Loucy (cell line): ENCODE results near the gene XIRP2.

Experiments
- H2AFZ ChIP-seq: fragments of 200-600 bp; sonication (generic); 2 replicates; pipeline ENCODE4 v1.6.0; 2016; ENCODE audit warnings: antibody characterized with exemption, mild to moderate bottlenecking, low read length, moderate library complexity
- H3F3A ChIP-seq: fragments of 200-600 bp; 2 replicates; pipeline ENCODE4 v1.6.0; 2016; ENCODE audit warnings: antibody characterized with exemption, low read depth, mild to moderate bottlenecking
- H3K27me3 ChIP-seq: fragments of 200-600 bp; sonication (generic); 2 replicates; pipeline ENCODE4 v1.6.1; 2014; ENCODE audit warnings: low read length, mild to moderate bottlenecking; ENCODE audit not compliant: insufficient read depth, poor library complexity, severe bottlenecking
- H3K36me3 ChIP-seq: fragments of 200-600 bp; sonication (generic); 2 replicates; pipeline ENCODE4 v1.6.1; 2016; ENCODE audit warnings: low read length; ENCODE audit not compliant: insufficient read depth
- H3K4me1 ChIP-seq: fragments of 200-600 bp; sonication (generic); 2 replicates; pipeline ENCODE4 v1.5.1; 2014; ENCODE audit warnings: low read length, mild to moderate bottlenecking; ENCODE audit not compliant: insufficient read depth, poor library complexity, severe bottlenecking
- H3K4me2 ChIP-seq: fragments of 200-600 bp; sonication (generic); 2 replicates; pipeline ENCODE4 v1.6.0; 2014; ENCODE audit warnings: antibody characterized with exemption, low read length, low read depth, mild to moderate bottlenecking; ENCODE audit not compliant: poor library complexity, severe bottlenecking
- H3K4me3 ChIP-seq: fragments of 200-600 bp; sonication (generic); 2 replicates; pipeline ENCODE4 v1.5.1; 2014; ENCODE audit warnings: low read length, mild to moderate bottlenecking, mixed read lengths; ENCODE audit not compliant: poor library complexity, severe bottlenecking
- H3K79me2 ChIP-seq: fragments of 200-600 bp; sonication (generic); 2 replicates; pipeline ENCODE4 v1.6.1; 2014; ENCODE audit warnings: low read length; ENCODE audit not compliant: insufficient read depth
- H3K9ac ChIP-seq: fragments of 200-600 bp; sonication (generic); 2 replicates; pipeline ENCODE4 v1.6.0; 2014; ENCODE audit warnings: mild to moderate bottlenecking, low read depth, low read length, moderate library complexity; ENCODE audit not compliant: poor library complexity, severe bottlenecking
- H3K9me2 ChIP-seq: fragments of 200-600 bp; sonication (generic); replicated peaks from 2 replicates; pipeline ENCODE4 v1.6.1; 2016; ENCODE audit warnings: low read depth, low read length, mixed read lengths
- H3K9me3 ChIP-seq: fragments of 200-600 bp; sonication (generic); 2 replicates; pipeline ENCODE4 v1.6.1; 2014; ENCODE audit warnings: mild to moderate bottlenecking, antibody characterized with exemption, low read length, low read depth; ENCODE audit not compliant: insufficient read depth
- H4K20me1 ChIP-seq: fragments of 200-600 bp; sonication (generic); 2 replicates; pipeline ENCODE4 v1.6.0; 2014; ENCODE audit warnings: antibody characterized with exemption, low read length, mild to moderate bottlenecking; ENCODE audit not compliant: insufficient read depth, poor library complexity, severe bottlenecking
- EZH2phosphoT487 ChIP-seq: fragments of 200-600 bp; IDR thresholded peaks from 2 replicates; pipeline ENCODE4 v1.6.1; 2018; ENCODE audit warnings: antibody characterized with exemption, mild to moderate bottlenecking, moderate library complexity, borderline replicate concordance
- TF ChIP-seq, protein P1 (sequence below): fragments of 200-600 bp; sonication (generic); conservative IDR thresholded peaks from 2 replicates; pipeline ENCODE4 v1.5.1; 2014; ENCODE audit warnings: mild to moderate bottlenecking, antibody characterized with exemption, low read length

XIRP2 gene

GRCh38 chr2:167001165-167001564, 112.9 kb downstream of the XIRP2 start:
- Histone ChIP-seq H4K20me1 (no peaks in the 10 kb centered on the region), H3K4me1 (no peaks in the 10 kb centered on the region), H3K4me3 (no peak overlapping the region), H3K9ac (no peak overlapping the region), H3K9me2 (no peaks in the 10 kb centered on the region), H3K79me2 (no peaks in the 10 kb centered on the region), H2AFZ (no peak overlapping the region), H3K36me3 (no peaks in the 10 kb centered on the region), H3K9me3 (no peaks in the 10 kb centered on the region), H3K27me3 (no peaks in the 10 kb centered on the region), H3K4me2 (no peak overlapping the region), H3F3A (no peaks in the 10 kb centered on the region)
- no peak for TF ChIP-seq EZH2phosphoT487
- TF ChIP-seq, protein P1, sequence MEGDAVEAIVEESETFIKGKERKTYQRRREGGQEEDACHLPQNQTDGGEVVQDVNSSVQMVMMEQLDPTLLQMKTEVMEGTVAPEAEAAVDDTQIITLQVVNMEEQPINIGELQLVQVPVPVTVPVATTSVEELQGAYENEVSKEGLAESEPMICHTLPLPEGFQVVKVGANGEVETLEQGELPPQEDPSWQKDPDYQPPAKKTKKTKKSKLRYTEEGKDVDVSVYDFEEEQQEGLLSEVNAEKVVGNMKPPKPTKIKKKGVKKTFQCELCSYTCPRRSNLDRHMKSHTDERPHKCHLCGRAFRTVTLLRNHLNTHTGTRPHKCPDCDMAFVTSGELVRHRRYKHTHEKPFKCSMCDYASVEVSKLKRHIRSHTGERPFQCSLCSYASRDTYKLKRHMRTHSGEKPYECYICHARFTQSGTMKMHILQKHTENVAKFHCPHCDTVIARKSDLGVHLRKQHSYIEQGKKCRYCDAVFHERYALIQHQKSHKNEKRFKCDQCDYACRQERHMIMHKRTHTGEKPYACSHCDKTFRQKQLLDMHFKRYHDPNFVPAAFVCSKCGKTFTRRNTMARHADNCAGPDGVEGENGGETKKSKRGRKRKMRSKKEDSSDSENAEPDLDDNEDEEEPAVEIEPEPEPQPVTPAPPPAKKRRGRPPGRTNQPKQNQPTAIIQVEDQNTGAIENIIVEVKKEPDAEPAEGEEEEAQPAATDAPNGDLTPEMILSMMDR, result no peak

GRCh38 chr2:167005096-167005495, 116.8 kb downstream of the XIRP2 start:
- no peaks in the 10 kb centered on the region for H3K36me3 ChIP-seq
- TF ChIP-seq EZH2phosphoT487, result no peak
- TF ChIP-seq, protein P1, result no peak
- no peak overlapping the region for H2AFZ ChIP-seq
- H3F3A ChIP-seq, result no peaks in the 10 kb centered on the region
- no peak overlapping the region for H3K4me2 ChIP-seq
- no peak overlapping the region for H3K4me3 ChIP-seq
- H3K9me2 ChIP-seq, result no peaks in the 10 kb centered on the region
- no peaks in the 10 kb centered on the region for H3K9me3 ChIP-seq
- H3K79me2 ChIP-seq, result no peaks in the 10 kb centered on the region
- no peaks in the 10 kb centered on the region for H3K27me3 ChIP-seq
- H4K20me1 ChIP-seq, result no peaks in the 10 kb centered on the region
- H3K4me1 ChIP-seq, result no peaks in the 10 kb centered on the region
- H3K9ac ChIP-seq, result no peak overlapping the region

- Histone ChIP-seq H2AFZ (no peak overlapping the region), H3K9ac (no peak overlapping the region), H3K9me3 (no peaks in the 10 kb centered on the region), H3K4me3 (no peak overlapping the region), H3F3A (no peaks in the 10 kb centered on the region), H3K4me2 (no peak overlapping the region), H4K20me1 (no peaks in the 10 kb centered on the region), H3K36me3 (no peaks in the 10 kb centered on the region), H3K27me3 (no peaks in the 10 kb centered on the region), H3K4me1 (no peaks in the 10 kb centered on the region), H3K9me2 (0 out of 2 replicates have a peak, but pooled peaks cover 3% of the 10 kb centered on the region), H3K79me2 (no peaks in the 10 kb centered on the region)
- TF ChIP-seq EZH2phosphoT487, result no peak
- TF ChIP-seq, protein P1, result no peak
These were observed 124.9 kb downstream of the XIRP2 start for GRCh38 chr2:167013227-167013626.
